K562 (cell line): ENCODE results near the gene BBS5. TPM values are rescaled to one million over a fixed set of nuclear protein-coding genes. Genes with fewer than 3 reads are reported as not detected.

Experiments
- ATAC-seq: fragments of 200-7000 bp; cut with Tn5 transposase; 3 replicates; pipeline ENCODE4 v1.9.1; 2020; ENCODE audit warnings: moderate library complexity
- BruUV-seq: library from RNA; stranded (reverse); fragments of 400-500 nt; replicated peaks from 2 replicates; lab custom pipeline; 2021; lab: Mats Ljungman, UMichigan
- CTCF ChIA-PET: fragments of 300-600 bp; formaldehyde crosslinking; extraction: SDS; loops from one replicate; lab custom pipeline; 2021; ENCODE audit warnings: low intra/inter-chr PET ratio; lab: Yijun Ruan, JAX
- POLR2A ChIA-PET: fragments of 300-600, 350-650 bp; sonication (Branson Sonifier 250); formaldehyde crosslinking; extraction: SDS; loops from one replicate; lab custom pipeline; 2021; ENCODE audit warnings: antibody characterized with exemption, inconsistent platforms; lab: Yijun Ruan, JAX
- DNase-seq, 4 experiments: peaks; one replicate each; pipeline versions ENCODE4 v3.0.0 to v3.0.0-alpha.2; 2011 to 2018; ENCODE audit warnings: low spot score in 3 of 4, mixed read lengths in 3 of 4; ENCODE audit errors: extremely low read depth in 1 of 4
- FAIRE-seq: peaks from 2 replicates; lab custom pipeline; 2011; peaks lifted over from hg19 to GRCh38; lab: Jason Lieb, UNC
- H2AFZ ChIP-seq: 2 replicates; pipeline ENCODE4 v1.6.0; 2011; ENCODE audit warnings: low read depth, low read length, control low read depth, inconsistent platforms
- H3K27ac ChIP-seq: fragments of 200-600 bp; 3 replicates; pipeline ENCODE4 v1.8.0; 2011; ENCODE audit warnings: low read depth, mild to moderate bottlenecking, control low read depth, inconsistent platforms, low read length, moderate library complexity, mixed read lengths; ENCODE audit errors: extremely low read depth
- H3K27me3 ChIP-seq, 2 experiments: fragments of 300-600 bp in 1 of 2; 2 replicates in 1 of 2; 3 replicates in 1 of 2; pipeline versions ENCODE4 v1.6.0 to v1.8.0; 2011; ENCODE audit warnings: inconsistent platforms in 2 of 2, low read length in 2 of 2, mild to moderate bottlenecking in 1 of 2, mixed read lengths in 1 of 2, moderate library complexity in 1 of 2; ENCODE audit not compliant: control insufficient read depth in 2 of 2, insufficient read depth in 2 of 2
- H3K36me3 ChIP-seq: fragments of 300-600 bp; 3 replicates; pipeline ENCODE4 v1.8.0; 2011; ENCODE audit warnings: mild to moderate bottlenecking, low read length, inconsistent platforms; ENCODE audit not compliant: control insufficient read depth, insufficient read depth
- H3K4me1 ChIP-seq, 2 experiments: fragments of 200-600 bp in 1 of 2; replicated peaks in 1 of 2; 2 replicates in 1 of 2; 3 replicates in 1 of 2; pipeline versions ENCODE4 v1.5.1 to v1.8.0; 2011; ENCODE audit warnings: inconsistent platforms in 2 of 2, low read length in 2 of 2, mild to moderate bottlenecking in 1 of 2, mixed read lengths in 1 of 2, moderate library complexity in 1 of 2; ENCODE audit not compliant: control insufficient read depth in 2 of 2, insufficient read depth in 2 of 2
- H3K4me2 ChIP-seq: 2 replicates; pipeline ENCODE4 v1.6.1; 2011; ENCODE audit warnings: low read length, control low read depth, inconsistent platforms, mixed read lengths; ENCODE audit not compliant: insufficient read depth
- H3K4me3 ChIP-seq: fragments of 200-600 bp; sonication (generic), shearing (Covaris generic); 2 replicates; pipeline ENCODE4 v1.5.1; 2016; ENCODE audit warnings: control low read depth, inconsistent platforms
- H3K79me2 ChIP-seq: fragments of 200-600 bp; 3 replicates; pipeline ENCODE4 v1.8.0; 2011; ENCODE audit warnings: low read length, inconsistent platforms; ENCODE audit not compliant: control insufficient read depth, insufficient read depth
- H3K9ac ChIP-seq, 2 experiments: 2 replicates each; pipeline versions ENCODE4 v1.6.0 to v1.6.1; 2011; ENCODE audit warnings: low read depth in 2 of 2, low read length in 2 of 2, control low read depth in 1 of 2, inconsistent platforms in 1 of 2, mild to moderate bottlenecking in 1 of 2, mixed read lengths in 1 of 2; ENCODE audit not compliant: insufficient read depth in 1 of 2
- H3K9me1 ChIP-seq: one replicate; pipeline ENCODE4 v1.6.0; 2011; ENCODE audit warnings: inconsistent platforms, mild to moderate bottlenecking, low read length, moderate library complexity; ENCODE audit not compliant: control insufficient read depth, insufficient read depth
- H3K9me3 ChIP-seq: replicated peaks from 2 replicates; pipeline ENCODE4 v1.5.1; 2011; ENCODE audit warnings: low read depth, low read length, inconsistent platforms; ENCODE audit not compliant: control insufficient read depth, insufficient read depth
- H4K20me1 ChIP-seq: replicated peaks from 2 replicates; pipeline ENCODE4 v1.6.1; 2011; ENCODE audit warnings: low read length, inconsistent platforms, mixed read lengths; ENCODE audit not compliant: control insufficient read depth, insufficient read depth
- BHLHE40 ChIP-seq: IDR thresholded peaks from 2 replicates; pipeline ENCODE4 v1.6.1; 2011; ENCODE audit warnings: low read length, improper control_type of control experiment
- CHD2 ChIP-seq: IDR thresholded peaks from 2 replicates; pipeline ENCODE4 v1.6.1; 2011; ENCODE audit warnings: low read depth, low read length
- CREM ChIP-seq: IDR thresholded peaks from 2 replicates; pipeline ENCODE4 v1.6.1; 2014; ENCODE audit warnings: antibody characterized with exemption, low read depth
- FOS ChIP-seq: IDR thresholded peaks from 3 replicates; pipeline ENCODE4 v1.6.1; 2011; ENCODE audit not compliant: insufficient read length; ENCODE audit errors: extremely low read depth
- HDAC2 ChIP-seq: fragments of 450-650 bp; IDR thresholded peaks from 2 replicates; pipeline ENCODE4 v1.6.1; 2016; ENCODE audit warnings: mild to moderate bottlenecking
- JUND ChIP-seq, 2 experiments: IDR thresholded peaks; 2 replicates in 1 of 2; 3 replicates in 1 of 2; pipeline ENCODE4 v1.6.1; 2011; ENCODE audit warnings: borderline replicate concordance in 2 of 2, low read depth in 2 of 2, low read length in 2 of 2, improper control_type of control experiment in 1 of 2, missing biosample characterization in 1 of 2, missing genetic modification characterization in 1 of 2, missing genetic modification reagents in 1 of 2
- MEF2A ChIP-seq: IDR thresholded peaks from 2 replicates; pipeline ENCODE4 v1.6.1; 2011; ENCODE audit warnings: low read depth, mild to moderate bottlenecking, low read length, moderate library complexity; ENCODE audit not compliant: control insufficient read depth
- NR3C1 ChIP-seq: sonication (generic); formaldehyde crosslinking; IDR thresholded peaks from 2 replicates; pipeline ENCODE4 v1.8.1; 2022; ENCODE audit warnings: missing genetic modification reagents
- PHTF2 ChIP-seq: fragments of 250-450 bp; sonication (Bioruptor Pico); IDR thresholded peaks from 2 replicates; pipeline ENCODE4 v1.5.0; 2021; ENCODE audit warnings: mild to moderate bottlenecking
- TARDBP ChIP-seq: fragments of 450-650 bp; IDR thresholded peaks from 2 replicates; pipeline ENCODE4 v1.6.1; 2016
- TBP ChIP-seq: optimal IDR thresholded peaks from 2 replicates; pipeline ENCODE3; 2011; ENCODE audit warnings: low read depth, low read length, improper control_type of control experiment
- ZNF239 ChIP-seq: fragments of 250-450 bp; sonication (Bioruptor Pico); IDR thresholded peaks from 2 replicates; pipeline ENCODE4 v1.4.0; 2020; ENCODE audit warnings: mild to moderate bottlenecking
- ZNF699 ChIP-seq: fragments of 250-450 bp; sonication (Bioruptor Pico); IDR thresholded peaks from 2 replicates; pipeline ENCODE4 v1.8.0; 2021; ENCODE audit warnings: mild to moderate bottlenecking, moderate library complexity; ENCODE audit not compliant: insufficient replicate concordance
- ZNF75A ChIP-seq: fragments of 450-650 bp; formaldehyde crosslinking; IDR thresholded peaks from 2 replicates; pipeline ENCODE4 v1.4.0; 2020; ENCODE audit warnings: mild to moderate bottlenecking
- in situ Hi-C: fragments of 300-500 bp; cut with MboI; formaldehyde crosslinking; loops from 4 replicates; pipeline ENCODE4 v1.15.0; 2018; ENCODE audit warnings: inconsistent platforms, mixed read lengths
- intact Hi-C: fragments of 100-400 bp; cut with micrococcal nuclease; formaldehyde crosslinking; loops from 2 replicates; pipeline ENCODE4 v1.14.2; 2022
- polyA plus RNA-seq, 8 experiments: library from polyadenylated mRNA; depleted of rRNA in 4 of 8; stranded (reverse) in 5 of 8; unstranded in 3 of 8; fragments of >200 nt; fragmentation: Nextera tagmentation in 2 of 8; fragmentation: Illumina TruSeq in 1 of 8; extraction: Ambion mirVana in 2 of 8; extraction: Trizol in 1 of 8; gene quantifications; 2 replicates each; pipeline versions ENCODE4 v1.2.1 to v1.2.3, GENCODE V29; 2011 to 2014; ENCODE audit warnings: inconsistent platforms in 1 of 8, missing spikeins in 1 of 8
- total RNA-seq, 7 experiments: library from RNA; depleted of rRNA in 6 of 7; stranded (reverse); fragments of >200 nt in 6 of 7; fragmentation: Illumina TruSeq in 2 of 7; extraction: Trizol in 2 of 7; gene quantifications; 2 replicates each; pipeline versions ENCODE4 v1.2.1 to v1.2.3, GENCODE V29; 2011 to 2021; ENCODE audit warnings: low replicate concordance in 1 of 7
- TF ChIP-seq, protein P1 (sequence below): fragments of 200-800 bp; sonication (Bioruptor generic); IDR thresholded peaks from 2 replicates; pipeline ENCODE4 v1.6.1; 2017; ENCODE audit warnings: missing genetic modification characterization, missing compliant biosample characterization
- TF ChIP-seq, protein P2 (sequence below): fragments of 450-650 bp; IDR thresholded peaks from one replicate; pipeline ENCODE4 v1.6.1; 2018; ENCODE audit warnings: mild to moderate bottlenecking, moderate library complexity; ENCODE audit not compliant: partially characterized antibody
- TF ChIP-seq, protein P3 (sequence below): sonication (generic); formaldehyde crosslinking; IDR thresholded peaks from 2 replicates; pipeline ENCODE4 v1.8.0; 2023; ENCODE audit warnings: missing genetic modification reagents, mild to moderate bottlenecking, borderline replicate concordance

BBS5 gene
- total and polyA plus RNA-seq, 9 of the 15 experiments (the other 6 are each of a cell fraction or from before 2014, with no cell fraction given), result 0.48 to 6.9 (median 4.3) TPM

DNA sequence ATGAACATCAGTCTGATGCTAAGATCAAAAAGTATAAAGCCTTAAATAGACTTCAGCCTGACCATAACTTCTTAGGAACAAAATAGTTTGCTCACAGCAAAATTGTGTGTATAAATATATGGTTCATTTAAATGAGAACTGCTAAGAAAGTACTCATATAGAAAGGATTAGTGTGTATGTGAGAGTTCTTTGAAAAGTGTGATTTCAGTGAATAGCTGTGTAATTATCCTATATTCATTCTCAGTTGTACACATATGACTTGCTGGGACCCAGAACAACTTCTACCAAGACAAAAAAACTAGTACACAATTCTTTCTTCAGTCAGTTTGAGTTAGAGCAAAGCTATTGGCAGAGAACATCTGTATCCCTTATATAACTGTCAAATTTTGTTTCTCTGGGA, 7.2 kb downstream of the BBS5 start:
- no TSS peak for BruUV-seq
- H3K79me2 ChIP-seq, result no peaks in the 10 kb centered on the region
- no peaks in the 10 kb centered on the region for H3K9me3 ChIP-seq
- H3K27me3 ChIP-seq, result no peaks in the 10 kb centered on the region
- H3K4me1 ChIP-seq, result no peaks in the 10 kb centered on the region
- H3K9ac ChIP-seq, result no peak overlapping the region
- intact Hi-C loops, result no loop called here
- H2AFZ ChIP-seq, result no peak overlapping the region
- ChIA-PET POLR2A (no interaction called here), CTCF (no interaction called here)
- TF ChIP-seq, protein P1, sequence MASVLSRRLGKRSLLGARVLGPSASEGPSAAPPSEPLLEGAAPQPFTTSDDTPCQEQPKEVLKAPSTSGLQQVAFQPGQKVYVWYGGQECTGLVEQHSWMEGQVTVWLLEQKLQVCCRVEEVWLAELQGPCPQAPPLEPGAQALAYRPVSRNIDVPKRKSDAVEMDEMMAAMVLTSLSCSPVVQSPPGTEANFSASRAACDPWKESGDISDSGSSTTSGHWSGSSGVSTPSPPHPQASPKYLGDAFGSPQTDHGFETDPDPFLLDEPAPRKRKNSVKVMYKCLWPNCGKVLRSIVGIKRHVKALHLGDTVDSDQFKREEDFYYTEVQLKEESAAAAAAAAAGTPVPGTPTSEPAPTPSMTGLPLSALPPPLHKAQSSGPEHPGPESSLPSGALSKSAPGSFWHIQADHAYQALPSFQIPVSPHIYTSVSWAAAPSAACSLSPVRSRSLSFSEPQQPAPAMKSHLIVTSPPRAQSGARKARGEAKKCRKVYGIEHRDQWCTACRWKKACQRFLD, result no peak
- TF ChIP-seq FOS (no peak), MEF2A (no peak), TBP (no peak), PHTF2 (no peak), NR3C1 (CRISPR knock-in tag) (no peak), JUND (IDR thresholded peaks at IDR 0.05; ENCODE audit: borderline replicate concordance, low read depth, low read length) (no peak), JUND (tag; IDR thresholded peaks at IDR 0.05; ENCODE audit: borderline replicate concordance, low read depth, low read length) (no peak), TARDBP (no peak), BHLHE40 (no peak), HDAC2 (no peak), ZNF699 (no peak), ZNF239 (CRISPR knock-in tag) (no peak), CREM (no peak), ZNF75A (CRISPR knock-in tag) (no peak), CHD2 (no peak)
- TF ChIP-seq, protein P2, sequence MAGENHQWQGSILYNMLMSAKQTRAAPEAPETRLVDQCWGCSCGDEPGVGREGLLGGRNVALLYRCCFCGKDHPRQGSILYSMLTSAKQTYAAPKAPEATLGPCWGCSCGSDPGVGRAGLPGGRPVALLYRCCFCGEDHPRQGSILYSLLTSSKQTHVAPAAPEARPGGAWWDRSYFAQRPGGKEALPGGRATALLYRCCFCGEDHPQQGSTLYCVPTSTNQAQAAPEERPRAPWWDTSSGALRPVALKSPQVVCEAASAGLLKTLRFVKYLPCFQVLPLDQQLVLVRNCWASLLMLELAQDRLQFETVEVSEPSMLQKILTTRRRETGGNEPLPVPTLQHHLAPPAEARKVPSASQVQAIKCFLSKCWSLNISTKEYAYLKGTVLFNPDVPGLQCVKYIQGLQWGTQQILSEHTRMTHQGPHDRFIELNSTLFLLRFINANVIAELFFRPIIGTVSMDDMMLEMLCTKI, result no peak
- TF ChIP-seq, protein P3, sequence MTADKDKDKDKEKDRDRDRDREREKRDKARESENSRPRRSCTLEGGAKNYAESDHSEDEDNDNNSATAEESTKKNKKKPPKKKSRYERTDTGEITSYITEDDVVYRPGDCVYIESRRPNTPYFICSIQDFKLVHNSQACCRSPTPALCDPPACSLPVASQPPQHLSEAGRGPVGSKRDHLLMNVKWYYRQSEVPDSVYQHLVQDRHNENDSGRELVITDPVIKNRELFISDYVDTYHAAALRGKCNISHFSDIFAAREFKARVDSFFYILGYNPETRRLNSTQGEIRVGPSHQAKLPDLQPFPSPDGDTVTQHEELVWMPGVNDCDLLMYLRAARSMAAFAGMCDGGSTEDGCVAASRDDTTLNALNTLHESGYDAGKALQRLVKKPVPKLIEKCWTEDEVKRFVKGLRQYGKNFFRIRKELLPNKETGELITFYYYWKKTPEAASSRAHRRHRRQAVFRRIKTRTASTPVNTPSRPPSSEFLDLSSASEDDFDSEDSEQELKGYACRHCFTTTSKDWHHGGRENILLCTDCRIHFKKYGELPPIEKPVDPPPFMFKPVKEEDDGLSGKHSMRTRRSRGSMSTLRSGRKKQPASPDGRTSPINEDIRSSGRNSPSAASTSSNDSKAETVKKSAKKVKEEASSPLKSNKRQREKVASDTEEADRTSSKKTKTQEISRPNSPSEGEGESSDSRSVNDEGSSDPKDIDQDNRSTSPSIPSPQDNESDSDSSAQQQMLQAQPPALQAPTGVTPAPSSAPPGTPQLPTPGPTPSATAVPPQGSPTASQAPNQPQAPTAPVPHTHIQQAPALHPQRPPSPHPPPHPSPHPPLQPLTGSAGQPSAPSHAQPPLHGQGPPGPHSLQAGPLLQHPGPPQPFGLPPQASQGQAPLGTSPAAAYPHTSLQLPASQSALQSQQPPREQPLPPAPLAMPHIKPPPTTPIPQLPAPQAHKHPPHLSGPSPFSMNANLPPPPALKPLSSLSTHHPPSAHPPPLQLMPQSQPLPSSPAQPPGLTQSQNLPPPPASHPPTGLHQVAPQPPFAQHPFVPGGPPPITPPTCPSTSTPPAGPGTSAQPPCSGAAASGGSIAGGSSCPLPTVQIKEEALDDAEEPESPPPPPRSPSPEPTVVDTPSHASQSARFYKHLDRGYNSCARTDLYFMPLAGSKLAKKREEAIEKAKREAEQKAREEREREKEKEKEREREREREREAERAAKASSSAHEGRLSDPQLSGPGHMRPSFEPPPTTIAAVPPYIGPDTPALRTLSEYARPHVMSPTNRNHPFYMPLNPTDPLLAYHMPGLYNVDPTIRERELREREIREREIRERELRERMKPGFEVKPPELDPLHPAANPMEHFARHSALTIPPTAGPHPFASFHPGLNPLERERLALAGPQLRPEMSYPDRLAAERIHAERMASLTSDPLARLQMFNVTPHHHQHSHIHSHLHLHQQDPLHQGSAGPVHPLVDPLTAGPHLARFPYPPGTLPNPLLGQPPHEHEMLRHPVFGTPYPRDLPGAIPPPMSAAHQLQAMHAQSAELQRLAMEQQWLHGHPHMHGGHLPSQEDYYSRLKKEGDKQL (CRISPR knock-in tag), result no peak
- FAIRE-seq (no peak), ATAC-seq (no peak), DNase-seq (no peak)
- H3K36me3 ChIP-seq, result peaks cover 6% of the 10 kb centered on the region; the same call in 1 of the 3 replicates
- H3K9me1 ChIP-seq, result no peaks in the 10 kb centered on the region
- no peak overlapping the region for H3K4me2 ChIP-seq
- H3K4me3 ChIP-seq, result no peak overlapping the region
- no peaks in the 10 kb centered on the region for H4K20me1 ChIP-seq
- in situ Hi-C loops, result no loop called here
- H3K27ac ChIP-seq, result no peak overlapping the region
